Stimulated activated CD8-positive, alpha-beta memory T cell treated with anti-CD3 and anti-CD28 coated beads, Interleukin-15, amount 100 ng/mL, for 1 hour (primary cell): ENCODE measurements around the gene FAM120C.

Experiments used
- DNase-seq: peaks from one replicate; pipeline ENCODE4 v3.0.0-alpha.2; 2020; ENCODE audit warnings: low read depth

Gene FAM120C

DNA sequence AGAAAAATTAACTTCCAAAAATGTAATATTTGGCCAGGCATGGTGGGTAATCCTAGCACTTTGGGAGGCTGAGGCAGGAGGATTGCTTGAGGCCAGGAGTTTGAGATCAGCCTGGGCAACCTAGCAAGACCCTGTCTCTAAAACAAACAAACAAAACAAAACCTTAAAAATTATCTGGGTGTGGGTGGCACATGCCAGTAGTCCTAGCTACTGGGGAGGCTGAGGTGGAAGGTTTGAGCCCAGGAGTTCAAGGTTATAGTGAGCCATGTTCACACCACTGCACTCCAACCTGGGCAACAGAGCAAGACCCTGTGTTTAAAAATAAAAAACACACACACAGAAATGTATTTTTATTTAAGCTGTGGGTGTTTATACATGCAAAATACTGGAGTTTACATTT, 12.0 kb downstream of the FAM120C start:
- no peak for DNase-seq

DNA sequence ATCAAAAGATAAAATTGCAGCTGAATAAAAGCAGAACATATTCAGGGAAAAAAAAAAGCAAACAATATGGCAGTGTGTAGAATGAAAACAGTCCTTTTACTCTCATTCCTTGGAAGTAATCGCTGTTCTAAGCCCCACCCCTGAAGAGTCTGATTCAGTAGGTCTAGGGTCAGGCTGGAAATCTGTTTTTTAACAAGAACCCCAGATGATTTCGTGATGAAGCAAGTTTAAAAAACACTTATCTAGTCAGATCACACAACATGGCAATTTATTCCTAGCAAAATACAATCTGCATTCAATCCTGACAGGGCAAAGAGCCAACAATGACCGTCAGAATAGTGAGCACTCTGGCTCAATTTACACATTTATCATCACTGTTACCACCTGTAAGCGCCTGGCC, 16.1 kb downstream of the FAM120C start:
- no peak for DNase-seq

DNA sequence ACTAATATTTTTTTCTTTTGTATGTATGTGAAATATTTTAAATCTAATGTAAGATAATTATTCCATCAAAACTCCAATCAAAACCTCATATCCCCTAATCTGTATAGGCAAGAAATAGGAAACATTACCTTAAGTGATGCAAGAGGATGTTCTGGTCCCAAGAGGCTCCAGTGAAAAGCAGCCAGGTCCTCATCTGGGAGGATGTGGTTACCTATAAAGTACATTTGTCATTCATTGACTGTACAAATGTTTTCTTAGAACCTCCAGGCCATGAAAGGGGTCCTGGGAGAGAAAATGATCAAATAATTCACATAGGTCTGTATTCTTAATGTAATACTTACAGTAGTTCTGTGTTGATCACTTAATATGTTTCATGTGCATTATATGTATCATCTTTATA, 25.5 kb downstream of the FAM120C start:
- no peak for DNase-seq

DNA sequence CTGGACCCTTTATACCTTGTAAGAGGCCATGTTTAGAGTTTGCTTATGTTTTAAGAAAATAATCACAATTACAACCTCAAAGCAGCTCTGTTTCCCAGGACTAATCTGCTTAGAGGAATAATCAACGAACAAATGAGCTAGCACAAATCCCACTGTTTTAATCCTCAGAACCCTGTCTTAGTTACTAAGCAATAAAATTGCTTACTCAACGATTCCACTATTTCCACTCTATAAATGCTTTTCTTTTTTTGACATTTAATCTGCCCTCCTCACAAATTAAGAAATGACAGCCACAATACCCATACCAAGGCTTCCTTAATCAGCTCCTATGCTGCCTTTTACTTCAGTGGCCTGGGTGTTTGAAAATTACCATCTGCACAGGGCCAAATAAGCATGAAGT, 48.8 kb downstream of the FAM120C start:
- no peak for DNase-seq

DNA sequence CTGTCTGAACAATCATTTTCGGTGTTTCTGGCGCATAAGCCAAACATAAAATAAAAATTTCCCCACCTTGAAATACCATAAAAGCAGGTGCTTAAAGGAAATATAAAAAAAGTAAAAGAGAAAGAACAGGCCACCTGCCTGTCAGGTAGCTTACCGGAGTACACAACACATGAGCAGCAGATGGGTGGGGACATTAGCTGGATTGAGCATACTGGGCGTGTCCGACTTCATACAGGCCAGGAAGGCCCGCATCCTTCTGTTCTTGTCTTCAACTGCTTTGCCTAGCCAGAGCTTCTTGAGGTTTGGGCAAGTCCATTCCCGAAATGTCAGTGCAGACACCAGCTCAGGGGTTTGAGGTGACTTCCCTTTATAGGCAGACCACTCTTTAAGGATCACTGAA, 66.7 kb downstream of the FAM120C start:
- no peak for DNase-seq

DNA sequence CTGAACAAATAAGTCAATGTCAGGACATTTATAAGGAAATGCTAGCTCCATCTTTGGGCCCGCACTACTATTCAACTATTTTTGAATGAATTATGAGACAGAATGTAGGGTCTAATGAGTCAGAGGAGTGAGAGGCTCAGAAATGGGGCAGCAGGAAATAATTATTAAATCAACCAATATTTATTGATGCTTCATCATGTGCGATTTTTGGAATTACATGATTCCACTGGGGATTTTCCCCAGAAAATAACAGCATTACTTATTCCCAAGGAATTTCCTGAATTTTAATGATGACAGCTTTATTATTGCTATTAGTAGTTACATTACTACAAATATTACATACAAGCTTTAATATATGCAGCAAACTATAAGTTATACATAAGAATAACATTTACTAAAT, 89.5 kb downstream of the FAM120C start:
- DNase-seq = no peak

DNA sequence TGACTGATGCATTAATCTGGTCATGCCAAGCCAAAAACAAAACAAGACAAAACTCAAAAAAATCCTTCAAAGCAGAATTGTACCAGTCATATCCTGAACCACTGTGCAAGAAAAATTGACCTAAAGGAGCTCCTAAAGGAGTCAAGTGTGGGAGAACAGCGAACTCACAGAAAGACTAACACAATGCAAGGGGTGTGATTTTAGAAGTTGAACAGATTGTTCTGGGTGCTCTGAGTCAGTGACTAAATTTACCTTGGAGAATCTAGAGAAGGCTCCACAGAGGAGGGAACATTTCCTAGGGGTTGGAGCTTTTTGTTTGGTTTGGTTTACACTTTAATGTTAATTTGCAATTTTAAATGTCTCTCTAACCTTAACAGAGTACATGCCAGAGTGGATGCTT, 89.9 kb downstream of the FAM120C start:
- no peak for DNase-seq

DNA sequence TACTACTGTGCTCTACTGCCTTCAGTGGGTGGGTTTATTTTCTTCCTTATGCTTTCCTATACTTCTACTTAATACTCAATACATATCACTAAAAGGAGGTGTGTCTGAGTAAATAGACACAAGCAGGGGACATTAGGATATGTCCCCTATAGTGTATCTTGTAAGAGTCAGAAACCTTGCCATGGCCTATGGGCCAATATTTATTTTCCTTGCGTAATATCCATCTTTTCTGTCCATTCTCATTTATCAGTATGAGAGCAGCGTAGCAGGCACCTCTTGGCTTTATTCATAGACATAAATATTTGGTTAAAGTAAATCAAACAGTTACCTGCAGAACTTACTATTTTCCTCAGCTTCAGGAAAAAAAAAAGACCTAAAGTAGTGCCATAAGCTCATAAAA, 92.2 kb downstream of the FAM120C start:
- DNase-seq = no peak

DNA sequence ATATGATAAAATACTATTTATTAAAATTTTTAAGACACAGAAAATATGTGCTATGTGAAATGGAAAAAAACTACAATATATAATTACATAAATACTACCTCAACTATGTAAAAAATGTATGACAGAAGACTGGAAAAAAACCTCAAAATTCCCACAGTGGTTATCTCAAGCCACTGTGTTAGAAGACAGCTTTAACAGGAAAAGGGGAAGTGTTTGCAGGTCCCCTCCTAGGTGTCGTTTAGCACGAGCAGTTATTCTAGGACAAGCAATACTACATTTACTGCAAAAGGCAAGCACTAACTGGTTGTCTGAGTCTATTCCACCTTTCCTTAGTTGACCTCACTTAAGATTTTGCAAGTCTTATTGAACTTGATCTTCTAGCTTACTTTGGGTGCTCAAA, 93.9 kb downstream of the FAM120C start:
- DNase-seq = no peak

DNA sequence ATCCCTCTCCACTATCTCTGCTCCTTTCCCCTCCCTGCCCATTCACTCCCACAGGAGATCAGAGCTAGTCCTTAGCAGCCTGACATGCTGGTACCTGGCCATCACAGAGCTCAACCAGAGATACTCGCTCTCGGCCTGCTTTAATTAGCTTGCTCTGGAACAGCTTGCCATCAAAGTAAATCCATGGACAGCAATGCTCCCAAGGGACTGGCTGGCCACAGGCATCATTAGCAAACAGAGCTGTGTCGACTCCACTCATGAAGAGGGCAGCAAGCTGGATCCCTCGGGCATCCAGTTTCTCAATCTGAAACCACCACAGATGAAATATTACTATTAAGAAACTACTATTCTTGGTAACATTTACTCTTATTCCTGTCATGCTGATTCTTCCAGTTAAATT, 95.4 kb downstream of the FAM120C start:
- no peak for DNase-seq

DNA sequence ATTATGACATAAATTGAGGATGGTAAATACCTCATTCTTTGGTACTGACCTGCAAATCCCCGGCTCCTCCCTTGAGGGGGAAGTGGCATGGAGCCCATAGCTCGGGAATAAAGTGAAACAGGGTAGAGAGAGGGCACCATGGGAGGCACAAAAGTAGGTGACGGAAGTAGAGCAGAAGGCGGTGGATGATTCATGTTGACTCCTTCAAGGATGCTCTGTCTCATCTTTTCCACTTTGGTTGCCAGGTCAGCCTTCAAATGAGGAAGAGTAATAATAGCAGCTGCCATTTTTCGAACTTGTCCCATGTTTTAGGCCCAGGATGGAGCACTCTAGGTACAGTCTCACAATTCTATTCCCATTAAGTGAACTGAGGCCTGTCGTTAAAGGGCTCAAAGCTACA, 97.4 kb downstream of the FAM120C start:
- DNase-seq = no peak

DNA sequence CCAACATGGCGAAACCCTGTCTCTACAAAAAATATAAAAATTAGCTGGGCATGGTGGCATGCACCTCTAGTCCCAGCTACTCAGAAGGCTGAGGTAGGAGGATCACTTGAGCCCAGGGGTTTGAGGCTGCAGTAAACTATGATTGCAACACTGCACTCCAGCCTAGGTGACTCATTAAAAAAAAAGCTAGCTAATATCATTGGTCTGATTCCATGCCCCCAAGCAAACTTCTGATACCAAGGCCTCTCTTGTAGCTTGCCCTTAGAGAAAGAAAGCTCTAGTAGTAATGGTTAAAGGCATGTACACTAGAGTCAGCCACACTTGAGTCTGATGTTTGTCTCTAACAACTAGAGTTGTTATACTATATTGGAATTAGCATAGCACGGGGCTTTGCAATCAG, 106.2 kb downstream of the FAM120C start:
- no peak for DNase-seq

DNA sequence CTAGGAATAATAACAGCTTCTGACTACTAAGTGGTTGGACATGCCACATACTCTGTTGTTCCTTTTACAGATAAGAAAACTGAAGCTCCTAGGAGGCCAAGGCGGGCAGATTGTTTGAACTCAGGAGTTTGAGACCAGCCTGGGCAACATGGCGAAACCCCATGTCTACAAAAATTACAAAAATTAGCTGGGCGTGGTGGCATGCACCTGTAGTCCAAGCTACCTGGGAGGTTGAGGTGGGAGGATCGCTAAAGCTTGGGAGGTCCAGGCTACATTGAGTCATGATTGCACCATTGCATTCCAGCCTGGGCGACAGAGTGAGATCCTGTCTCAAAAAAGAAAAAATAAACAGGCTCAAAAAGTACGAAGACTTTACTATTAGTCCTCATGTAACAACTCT, 108.2 kb downstream of the FAM120C start:
- DNase-seq = no peak

DNA sequence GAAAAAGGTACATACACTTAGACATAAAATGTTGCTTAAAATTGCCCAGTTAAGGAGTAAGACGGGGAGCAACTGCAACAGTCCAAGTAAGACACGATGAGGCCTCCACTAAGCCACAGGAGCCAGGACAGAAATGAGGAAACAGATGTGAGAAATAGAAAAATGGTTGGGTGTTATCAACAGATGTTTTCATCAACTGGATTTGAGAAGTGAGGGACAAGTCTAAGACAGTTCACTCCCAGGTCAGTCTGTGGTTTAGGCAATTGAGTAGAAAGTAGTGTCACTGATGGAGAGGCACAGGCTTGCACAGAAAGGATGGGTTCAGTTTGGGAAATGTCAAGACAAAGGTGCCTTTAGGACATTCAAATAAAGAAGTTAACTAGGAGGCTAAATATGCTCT, 115.3 kb downstream of the FAM120C start:
- DNase-seq = no peak

DNA sequence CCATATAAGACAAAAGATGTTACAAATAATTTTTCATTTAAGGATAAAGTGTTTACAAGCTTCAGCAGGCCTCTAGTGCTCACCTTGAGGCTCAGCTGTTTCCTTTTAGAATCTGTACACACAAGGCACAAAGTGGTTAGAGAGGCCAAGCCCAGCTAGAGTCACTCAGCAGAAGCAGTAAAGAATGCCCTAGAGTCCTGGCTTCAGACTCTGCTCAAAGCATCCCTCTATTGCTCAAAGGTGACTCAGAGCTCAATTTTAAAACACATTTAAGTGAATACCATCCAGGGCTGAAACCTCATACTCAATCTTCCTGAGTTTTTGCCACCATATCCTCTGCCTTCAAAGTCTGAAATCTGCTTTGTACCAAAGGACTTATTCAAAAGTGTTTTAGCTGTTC, 116.2 kb downstream of the FAM120C start:
- DNase-seq = no peak

DNA sequence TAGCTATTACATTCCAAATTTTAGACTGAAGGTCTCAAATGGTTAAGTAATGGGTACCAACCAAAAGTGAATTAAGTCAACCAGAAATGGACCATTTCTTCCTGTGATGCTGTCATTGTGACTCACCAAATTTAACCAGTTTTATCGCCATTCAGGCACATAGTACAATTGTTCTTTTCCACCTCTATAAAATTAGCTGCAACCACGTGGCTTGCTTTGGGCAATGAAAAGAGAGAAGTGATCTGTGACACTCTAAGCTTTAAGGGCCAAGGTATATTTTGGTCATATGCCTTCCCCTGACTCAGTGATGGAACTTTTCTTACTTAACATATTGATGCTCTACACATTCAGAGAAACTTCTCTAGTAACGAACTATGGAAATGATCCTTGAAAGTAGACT, 118.5 kb downstream of the FAM120C start:
- no peak for DNase-seq

DNA sequence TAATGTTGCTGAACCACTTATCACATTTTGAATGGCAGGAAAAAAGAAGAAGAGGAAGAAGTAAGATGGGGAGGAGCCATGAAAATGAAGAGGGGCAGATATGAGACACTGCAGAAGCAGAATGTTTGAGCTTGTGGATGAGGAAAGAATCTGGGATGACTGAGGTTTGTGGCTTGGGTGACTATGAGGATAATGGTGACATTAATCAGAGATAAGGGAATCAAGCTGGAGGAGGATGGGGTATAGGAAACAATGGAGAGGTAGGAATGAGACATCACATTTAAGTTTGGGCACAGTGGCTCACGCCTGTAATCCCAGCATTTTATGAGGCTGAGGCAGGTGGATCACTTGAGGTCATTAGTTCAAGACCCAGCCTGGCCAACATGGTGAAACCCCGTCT, 119.7 kb downstream of the FAM120C start:
- DNase-seq = no peak

DNA sequence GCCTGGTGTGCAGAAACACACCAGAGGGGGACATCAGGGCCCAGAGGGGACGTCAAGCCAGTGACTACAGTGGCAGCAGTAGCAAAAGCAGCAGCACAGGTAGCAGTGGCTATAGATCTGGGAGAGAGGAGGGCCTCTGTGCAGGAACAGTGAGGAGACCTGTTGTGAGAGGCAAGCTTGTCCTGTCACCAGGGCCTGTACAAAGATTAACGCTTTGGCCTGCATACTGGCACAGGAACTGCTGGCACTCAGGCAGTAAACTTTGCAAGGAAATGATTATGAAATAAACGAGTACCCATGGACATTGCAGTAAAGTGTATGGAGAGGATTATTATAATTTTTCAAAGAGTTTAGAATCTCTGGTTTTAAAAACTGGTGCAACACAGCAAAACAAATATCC, 133.3 kb downstream of the FAM120C start:
- no peak for DNase-seq

DNA sequence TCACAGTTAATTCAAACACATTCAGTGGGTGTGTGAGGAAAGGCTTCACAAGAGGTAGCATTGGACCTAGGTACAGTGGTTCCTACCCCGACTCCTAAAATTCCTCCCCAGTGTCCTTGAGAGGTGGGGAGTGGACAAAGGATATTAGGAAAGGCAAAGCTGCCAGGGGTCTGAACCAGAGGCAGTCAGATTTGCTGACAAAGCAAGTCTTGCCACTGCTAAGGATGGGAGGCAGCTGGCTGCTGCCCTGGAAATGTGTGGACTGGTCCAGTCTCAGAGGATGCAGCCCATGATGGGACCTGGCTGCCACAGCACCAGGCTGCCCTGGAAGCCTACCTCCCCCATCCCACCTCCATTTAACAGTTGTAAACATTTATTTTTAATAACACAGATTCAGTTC, 134.6 kb downstream of the FAM120C start:
- DNase-seq = no peak

DNA sequence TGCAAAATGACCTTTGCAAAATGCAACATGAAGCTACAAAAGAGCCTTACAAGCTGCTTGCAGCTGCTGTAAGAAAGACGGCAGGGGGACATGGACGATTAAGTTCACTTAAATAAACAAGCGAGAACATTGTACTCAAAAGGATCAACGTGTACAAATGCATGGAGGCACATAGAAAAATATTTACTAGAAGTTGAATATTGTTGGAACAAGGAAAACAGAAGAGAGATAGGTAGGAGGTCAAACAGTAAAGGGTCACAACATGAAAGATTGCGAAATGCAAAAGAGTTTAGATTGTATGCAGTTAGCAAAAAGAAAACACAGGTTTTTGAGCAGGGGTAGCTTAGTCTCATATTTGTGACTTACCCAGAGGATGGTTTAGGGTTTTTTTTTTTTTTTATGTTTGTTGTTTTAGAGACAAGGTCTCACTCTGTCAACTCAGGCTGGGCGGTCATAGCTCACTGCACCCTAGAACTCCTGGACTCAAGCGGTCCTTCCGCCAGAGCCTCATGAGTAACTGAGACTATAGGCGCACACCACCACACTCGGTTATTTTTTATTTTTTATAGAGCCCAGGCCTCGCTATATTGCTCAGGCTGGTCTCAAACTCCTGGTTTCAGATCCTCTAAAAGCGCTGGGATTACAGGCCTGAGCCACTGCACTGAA, 137.4 kb downstream of the FAM120C start:
- DNase-seq = no peak

DNA sequence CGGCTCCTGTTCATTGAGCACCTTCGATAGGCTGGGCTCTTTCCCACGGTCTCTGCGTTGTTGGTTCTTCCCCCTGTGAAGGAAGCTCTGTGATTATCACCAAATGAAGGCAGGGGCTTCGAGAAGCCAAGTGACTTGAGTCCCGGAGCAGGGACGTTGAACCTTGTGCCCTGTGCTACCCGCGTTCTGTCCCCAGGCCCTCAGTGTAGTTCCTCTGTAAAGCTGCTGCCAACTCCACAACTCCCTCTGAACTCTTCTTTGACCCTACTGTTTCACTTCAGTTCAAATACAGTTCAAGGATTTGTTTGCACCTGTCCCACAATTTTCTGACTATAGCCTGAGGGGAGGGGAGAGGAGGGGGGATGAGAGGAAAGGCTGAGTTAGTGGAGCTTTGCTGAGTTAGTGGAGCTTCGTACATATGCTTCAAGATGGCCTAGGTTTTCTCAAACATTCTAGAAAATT, 138.1 kb downstream of the FAM120C start:
- no peak for DNase-seq

DNA sequence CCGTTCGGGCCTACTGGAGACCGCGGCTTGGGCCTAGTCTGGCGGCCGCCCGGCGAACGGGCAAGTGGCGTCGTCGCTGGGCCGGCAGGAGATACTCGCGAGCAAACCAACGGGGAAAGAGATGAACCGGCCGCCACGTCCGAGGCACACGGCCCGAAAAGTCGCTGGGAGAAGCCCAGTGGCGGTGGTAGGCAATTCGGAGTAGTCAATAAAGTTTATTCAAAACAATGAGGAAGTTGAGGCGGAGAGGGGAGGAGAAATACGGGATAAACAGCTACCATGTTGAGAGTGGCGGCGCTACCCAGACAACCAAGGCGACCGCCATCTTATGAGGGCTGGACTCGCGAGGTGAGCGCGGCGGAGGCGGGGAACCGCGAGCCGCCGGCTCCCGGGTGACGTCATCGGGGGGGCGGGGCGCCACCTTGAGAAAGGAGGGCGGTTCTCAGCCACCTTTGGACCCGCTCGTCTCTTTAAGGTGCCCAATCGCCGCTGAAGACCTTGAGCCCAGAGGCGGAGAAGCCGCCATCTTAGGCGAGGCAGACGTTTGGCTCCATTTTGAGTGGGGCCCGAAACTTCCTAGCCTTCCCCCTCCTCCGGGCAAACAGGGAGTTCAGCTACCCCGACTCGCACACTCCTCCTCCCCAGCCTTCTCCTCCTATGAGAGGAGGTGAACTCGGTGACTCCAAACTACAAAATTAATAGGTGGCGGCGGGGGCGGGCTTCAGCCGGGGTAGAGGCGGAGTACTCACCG, 138.8 kb downstream of the FAM120C start, which contains the start of gene PHF8:
TSS of gene PHF8 (minus strand) at position 348 of the 751 bp plus-strand sequence. CDS start 1,745 bp downstream, outside the sequence.
- peak; percentile 88 for DNase-seq

DNA sequence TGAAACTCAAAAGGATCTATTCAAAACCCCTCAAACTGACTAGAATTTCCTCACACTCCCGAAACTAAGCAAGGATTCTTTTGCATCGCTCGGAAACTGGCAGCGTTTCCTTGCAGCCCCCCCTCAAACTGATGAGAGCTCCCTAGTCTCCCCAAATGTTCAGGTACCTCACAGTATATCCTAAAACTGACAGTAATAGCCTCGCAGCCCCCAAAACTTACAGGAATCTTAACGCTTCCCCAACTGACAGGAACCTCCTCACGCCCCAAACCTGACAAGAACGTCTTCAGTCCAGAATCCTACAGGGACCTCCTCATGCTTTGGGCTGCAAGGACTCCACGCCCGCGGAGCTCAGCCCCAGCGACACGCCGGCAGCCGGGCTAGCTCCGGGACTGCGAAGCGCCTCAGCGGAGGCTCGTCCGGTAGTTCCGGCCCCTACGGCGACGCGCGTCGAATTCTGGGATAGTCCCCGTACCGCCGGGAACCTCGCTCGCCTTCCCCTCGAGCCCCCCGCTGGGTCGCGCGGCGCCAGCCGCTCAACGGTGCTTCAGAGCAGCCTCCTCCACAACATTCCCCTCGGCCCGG, 139.4 kb downstream of the FAM120C start:
- no peak for DNase-seq
